HepG2 (cell line): ENCODE data around the gene INSIG2. TPM values are rescaled to one million over a fixed set of nuclear protein-coding genes. Genes with fewer than 3 reads are reported as not detected.

ENCODE experiments used
- ATAC-seq: fragments of 200-7000 bp; cut with Tn5 transposase; 3 replicates; pipeline ENCODE4 v1.9.1; 2020; ENCODE audit warnings: mild to moderate bottlenecking, moderate library complexity
- BruUV-seq: library from RNA; stranded (reverse); fragments of 400-500 nt; replicated peaks from 2 replicates; lab custom pipeline; 2021; lab: Mats Ljungman, UMichigan
- CTCF ChIA-PET: fragments of 300-600 bp; formaldehyde crosslinking; extraction: SDS; loops from one replicate; lab custom pipeline; 2021; ENCODE audit warnings: low total read pairs, inconsistent platforms, low intra/inter-chr PET ratio; lab: Yijun Ruan, JAX
- POLR2A ChIA-PET: fragments of 350-600 bp; sonication (Branson Sonifier 250); formaldehyde crosslinking; loops from one replicate; lab custom pipeline; 2020; ENCODE audit warnings: antibody characterized with exemption, inconsistent platforms; lab: Yijun Ruan, JAX
- DNase-seq: peaks from one replicate; pipeline ENCODE4 v3.0.0-alpha.2; 2015; ENCODE audit warnings: low spot score
- FAIRE-seq: peaks from 3 replicates; lab custom pipeline; 2011; peaks lifted over from hg19 to GRCh38; lab: Jason Lieb, UNC
- H2AFZ ChIP-seq: one replicate; pipeline ENCODE4 v1.6.1; 2011; ENCODE audit warnings: low read length, inconsistent platforms
- H3K27ac ChIP-seq: fragments of 300-600 bp; 3 replicates; pipeline ENCODE4 v1.8.0; 2011; ENCODE audit warnings: mixed run types, mild to moderate bottlenecking, mixed read lengths, low read length, inconsistent platforms; ENCODE audit not compliant: insufficient read depth; ENCODE audit errors: extremely low read length
- H3K27me3 ChIP-seq, 2 experiments: fragments of 200-600 bp in 1 of 2; 2 replicates in 1 of 2; 3 replicates in 1 of 2; pipeline versions ENCODE4 v1.6.0 to v1.8.0; 2011; ENCODE audit warnings: low read length in 2 of 2, mild to moderate bottlenecking in 2 of 2, moderate library complexity in 2 of 2, inconsistent platforms in 1 of 2; ENCODE audit not compliant: insufficient read depth in 2 of 2, control insufficient read depth in 1 of 2
- H3K36me3 ChIP-seq, 2 experiments: fragments of 200-600 bp in 1 of 2; replicated peaks in 1 of 2; 2 replicates in 1 of 2; 3 replicates in 1 of 2; pipeline versions ENCODE4 v1.5.1 to v1.8.0; 2011; ENCODE audit warnings: low read length in 2 of 2, inconsistent platforms in 1 of 2; ENCODE audit not compliant: insufficient read depth in 2 of 2, control insufficient read depth in 1 of 2
- H3K4me1 ChIP-seq: 2 replicates; pipeline ENCODE4 v1.5.1; 2012; ENCODE audit warnings: low read length, inconsistent platforms; ENCODE audit not compliant: insufficient read depth
- H3K4me2 ChIP-seq: 2 replicates; pipeline ENCODE4 v1.6.0; 2011; ENCODE audit warnings: low read depth, low read length, inconsistent platforms
- H3K4me3 ChIP-seq, 3 experiments: fragments of 200-600 bp in 1 of 3; sonication (generic), shearing (Covaris generic) in 1 of 3; replicated peaks in 1 of 3; 2 replicates each; pipeline ENCODE4 v1.5.1; 2011 to 2016; ENCODE audit warnings: low read length in 3 of 3, inconsistent platforms in 2 of 3, low read depth in 2 of 3, mild to moderate bottlenecking in 2 of 3, control low read depth in 1 of 3, mixed read lengths in 1 of 3; ENCODE audit not compliant: insufficient read depth in 1 of 3
- H3K79me2 ChIP-seq: one replicate; pipeline ENCODE4 v1.6.1; 2011; ENCODE audit warnings: low read length, inconsistent platforms; ENCODE audit not compliant: insufficient read depth
- H3K9ac ChIP-seq: 2 replicates; pipeline ENCODE4 v1.6.0; 2011; ENCODE audit warnings: mild to moderate bottlenecking, low read depth, low read length, inconsistent platforms; ENCODE audit not compliant: insufficient read depth
- H3K9me3 ChIP-seq: 2 replicates; pipeline ENCODE4 v1.5.1; 2012; ENCODE audit warnings: mild to moderate bottlenecking, low read length
- H4K20me1 ChIP-seq: 2 replicates; pipeline ENCODE4 v1.6.0; 2011; ENCODE audit warnings: inconsistent platforms, mild to moderate bottlenecking, low read length, moderate library complexity; ENCODE audit not compliant: insufficient read depth
- BHLHE40 ChIP-seq: IDR thresholded peaks from 2 replicates; pipeline ENCODE4 v1.6.1; 2011; ENCODE audit warnings: low read length, improper control_type of control experiment
- CBX5 ChIP-seq: sonication (generic); formaldehyde crosslinking; IDR thresholded peaks from 2 replicates; pipeline ENCODE4 v1.4.0; 2020; ENCODE audit warnings: missing genetic modification reagents, borderline replicate concordance
- CCAR2 ChIP-seq: fragments of 200-400 bp; formaldehyde crosslinking; optimal IDR thresholded peaks from 2 replicates; pipeline ENCODE3; 2018; ENCODE audit warnings: low read depth, mild to moderate bottlenecking, low read length, moderate library complexity
- ETS1 ChIP-seq: sonication (generic); formaldehyde crosslinking; IDR thresholded peaks from 2 replicates; pipeline ENCODE4 v1.4.0; 2020; ENCODE audit warnings: missing genetic modification reagents
- HINFP ChIP-seq: sonication (generic); formaldehyde crosslinking; IDR thresholded peaks from 2 replicates; pipeline ENCODE4 v1.4.0; 2020; ENCODE audit warnings: low read depth, mild to moderate bottlenecking, missing genetic modification reagents
- HOXD1 ChIP-seq: sonication (generic); formaldehyde crosslinking; IDR thresholded peaks from 2 replicates; pipeline ENCODE4 v1.5.0; 2020; ENCODE audit warnings: missing genetic modification reagents
- MIER3 ChIP-seq: IDR thresholded peaks from 2 replicates; pipeline ENCODE4 v1.6.1; 2016; ENCODE audit warnings: missing compliant biosample characterization, borderline replicate concordance
- PRPF4 ChIP-seq: fragments of 200-400 bp; formaldehyde crosslinking; IDR thresholded peaks from 2 replicates; pipeline ENCODE4 v1.6.1; 2016; ENCODE audit warnings: low read length, low read depth; ENCODE audit not compliant: poor library complexity, severe bottlenecking
- SMAD9 ChIP-seq: sonication (generic); formaldehyde crosslinking; IDR thresholded peaks from 2 replicates; pipeline ENCODE4 v1.5.1; 2020; ENCODE audit warnings: mild to moderate bottlenecking, missing genetic modification reagents
- TEF ChIP-seq: sonication (generic); formaldehyde crosslinking; IDR thresholded peaks from 2 replicates; pipeline ENCODE4 v1.5.0; 2020; ENCODE audit warnings: missing genetic modification reagents
- THAP7 ChIP-seq: sonication (generic); formaldehyde crosslinking; IDR thresholded peaks from 2 replicates; pipeline ENCODE4 v1.8.1; 2023; ENCODE audit warnings: mild to moderate bottlenecking, missing genetic modification reagents
- WIZ ChIP-seq: sonication (generic); formaldehyde crosslinking; IDR thresholded peaks from 2 replicates; pipeline ENCODE4 v1.5.1; 2020; ENCODE audit warnings: mild to moderate bottlenecking, missing genetic modification reagents
- ZFP36L2 ChIP-seq: sonication (generic); formaldehyde crosslinking; IDR thresholded peaks from 2 replicates; pipeline ENCODE4 v1.4.0; 2020; ENCODE audit warnings: missing genetic modification reagents
- ZMYM4 ChIP-seq: sonication (generic); formaldehyde crosslinking; IDR thresholded peaks from 2 replicates; pipeline ENCODE4 v1.8.1; 2023; ENCODE audit warnings: mild to moderate bottlenecking, missing genetic modification reagents
- ZNF282 ChIP-seq: fragments of 450-650 bp; IDR thresholded peaks from 2 replicates; pipeline ENCODE4 v1.6.1; 2018; ENCODE audit not compliant: partially characterized antibody
- ZNF670 ChIP-seq: sonication (generic); formaldehyde crosslinking; IDR thresholded peaks from 2 replicates; pipeline ENCODE4 v1.8.0; 2022; ENCODE audit warnings: mild to moderate bottlenecking, missing genetic modification reagents, borderline replicate concordance
- ZNF672 ChIP-seq: sonication (generic); formaldehyde crosslinking; IDR thresholded peaks from 2 replicates; pipeline ENCODE4 v1.8.1; 2022; ENCODE audit warnings: missing genetic modification reagents
- ZSCAN25 ChIP-seq: sonication (generic); formaldehyde crosslinking; IDR thresholded peaks from 2 replicates; pipeline ENCODE4 v1.8.0; 2022; ENCODE audit warnings: mild to moderate bottlenecking, missing genetic modification reagents
- ZZZ3 ChIP-seq: sonication (generic); formaldehyde crosslinking; IDR thresholded peaks from 2 replicates; pipeline ENCODE4 v1.4.0; 2020; ENCODE audit warnings: missing genetic modification reagents, mild to moderate bottlenecking, borderline replicate concordance
- WGBS: methylation state at CpG from one replicate; pipeline ENCODE4 v1.1.6; 2017; ENCODE audit warnings: low lambda C conversion rate; 5-methylcytosine and 5-hydroxymethylcytosine counted together
- in situ Hi-C: cut with HindIII; loops from 2 replicates; pipeline ENCODE4 v1.10.0; 2017; ENCODE audit warnings: low pct_unique_long_range_greater_than_20kb; ENCODE audit not compliant: extremely low pct_ligation_motif_present
- intact Hi-C: fragments of 100-400 bp; cut with micrococcal nuclease; formaldehyde crosslinking; loops from one replicate; pipeline ENCODE4 v1.10.0; 2022; ENCODE audit not compliant: unreplicated experiment
- polyA plus RNA-seq, 8 experiments: library from polyadenylated mRNA; depleted of rRNA in 3 of 8; stranded (reverse) in 7 of 8; unstranded in 1 of 8; fragments of >200 nt; fragmentation: Illumina TruSeq in 4 of 8; extraction: Trizol in 4 of 8; gene quantifications; 2 replicates each; pipeline versions ENCODE4 v1.2.1 to v1.2.3, GENCODE V29; 2011 to 2016; ENCODE audit warnings: low read depth in 4 of 8, missing spikeins in 1 of 8, mixed read lengths in 1 of 8; ENCODE audit not compliant: insufficient read depth in 1 of 8
- total RNA-seq, 5 experiments: library from RNA; depleted of rRNA; stranded (reverse); fragments of >200 nt; fragmentation: Illumina TruSeq; extraction: Trizol; gene quantifications; 2 replicates each; pipeline ENCODE4 v1.2.3, GENCODE V29; 2016; ENCODE audit warnings: low read depth in 1 of 5

INSIG2 gene
- total and polyA plus RNA-seq, 2 of the 13 experiments (the other 11 are each of a cell fraction or from before 2014, with no cell fraction given): 73.5 to 481 TPM

- TF ChIP-seq ZNF672: no peak
- no peak for TF ChIP-seq THAP7 (CRISPR knock-in tag)
These were observed 37.3 kb upstream of the INSIG2 start (continued) for GRCh38 chr2:118050974-118051373.

GRCh38 chr2:118051826-118052358 lies 36.4 kb upstream of the INSIG2 start:
- no peak for DNase-seq
- CTCF ChIA-PET: no interaction called here

More at GRCh38 chr2:118051826-118052358, 36.4 kb upstream of the INSIG2 start:
- H3K27ac ChIP-seq: no peak overlapping the region
- intact Hi-C loops: no loop called here
- no peaks in the 10 kb centered on the region for H3K9me3 ChIP-seq
- no peak overlapping the region for H2AFZ ChIP-seq
- POLR2A ChIA-PET: interaction anchor here (1.6 kb wide), 2 partner anchors 34 to 36 kb away, joined by 3 to 4 read pairs; partner anchors contain the start of gene INSIG2
- BruUV-seq: no TSS peak
- H4K20me1 ChIP-seq: no peaks in the 10 kb centered on the region
- H3K79me2 ChIP-seq: no peaks in the 10 kb centered on the region
- FAIRE-seq: no peak
- H3K4me2 ChIP-seq: no peak overlapping the region
- peaks cover 0 to 19% of the 10 kb centered on the region in 2 experiments; a peak in 2 of 5 replicates for H3K27me3 ChIP-seq
- in situ Hi-C loops: no loop called here
- H3K36me3 ChIP-seq: no peaks in the 10 kb centered on the region
- WGBS: 51% methylated on average over 3 of the region's 3 CpGs
- H3K4me1 ChIP-seq: peaks cover 17% of the 10 kb centered on the region; the same call in 1 of the 2 replicates
- H3K4me3 ChIP-seq: no peak overlapping the region
- no peak overlapping the region for H3K9ac ChIP-seq
- TF ChIP-seq TEF (CRISPR knock-in tag) (no peak), PRPF4 (no peak), ZNF282 (no peak), SMAD9 (no peak), ZSCAN25 (no peak), ZNF670 (CRISPR knock-in tag) (no peak), ZMYM4 (CRISPR knock-in tag) (no peak), WIZ (no peak), ETS1 (CRISPR knock-in tag) (no peak), CCAR2 (no peak), HOXD1 (CRISPR knock-in tag) (no peak), BHLHE40 (no peak), CBX5 (CRISPR knock-in tag) (no peak), ZFP36L2 (CRISPR knock-in tag) (no peak), ZZZ3 (CRISPR knock-in tag) (no peak), HINFP (CRISPR knock-in tag) (no peak), MIER3 (CRISPR knock-in tag) (no peak)
- ATAC-seq: no peak
